Endothelial cell of umbilical vein (primary cell): Measurements from ENCODE around the gene TSSK6.

ENCODE experiments used
- EZH2 ChIP-seq: IDR thresholded peaks from 2 replicates; pipeline ENCODE4 v1.6.1; 2012; ENCODE audit warnings: borderline replicate concordance, low read depth, mild to moderate bottlenecking, moderate library complexity, low read length, inconsistent platforms; ENCODE audit not compliant: severe bottlenecking
- FOS ChIP-seq: IDR thresholded peaks from 2 replicates; pipeline ENCODE4 v1.6.1; 2011; ENCODE audit warnings: mild to moderate bottlenecking, low read length, moderate library complexity, borderline replicate concordance; ENCODE audit not compliant: insufficient read depth
- GATA2 ChIP-seq: IDR thresholded peaks from 2 replicates; pipeline ENCODE4 v1.7.0; 2011; ENCODE audit warnings: low read depth, mild to moderate bottlenecking, moderate library complexity, mixed read lengths, low read length; ENCODE audit not compliant: insufficient read length, insufficient read depth
- JUN ChIP-seq: IDR thresholded peaks from 2 replicates; pipeline ENCODE4 v1.6.1; 2011; ENCODE audit warnings: borderline replicate concordance, low read depth; ENCODE audit not compliant: insufficient read length, insufficient read depth
- MYC ChIP-seq: IDR thresholded peaks from one replicate; pipeline ENCODE4 v1.6.1; 2011; ENCODE audit warnings: mild to moderate bottlenecking, low read depth, low read length
- POLR2A ChIP-seq: IDR thresholded peaks from 2 replicates; pipeline ENCODE4 v1.6.1; 2012; ENCODE audit warnings: low read depth, mild to moderate bottlenecking, control low read depth, low read length
- TF ChIP-seq, protein P1 (sequence below), 2 donors: IDR thresholded peaks; 1 replicate in 1 of 2; 2 replicates in 1 of 2; pipeline ENCODE4 v1.5.1; 2011; ENCODE audit warnings: low read length in 2 of 2, mild to moderate bottlenecking in 2 of 2, moderate library complexity in 2 of 2, control low read depth in 1 of 2, inconsistent platforms in 1 of 2, low read depth in 1 of 2; ENCODE audit not compliant: insufficient read depth in 1 of 2; ENCODE audit errors: extremely low read depth in 1 of 2

DNA sequence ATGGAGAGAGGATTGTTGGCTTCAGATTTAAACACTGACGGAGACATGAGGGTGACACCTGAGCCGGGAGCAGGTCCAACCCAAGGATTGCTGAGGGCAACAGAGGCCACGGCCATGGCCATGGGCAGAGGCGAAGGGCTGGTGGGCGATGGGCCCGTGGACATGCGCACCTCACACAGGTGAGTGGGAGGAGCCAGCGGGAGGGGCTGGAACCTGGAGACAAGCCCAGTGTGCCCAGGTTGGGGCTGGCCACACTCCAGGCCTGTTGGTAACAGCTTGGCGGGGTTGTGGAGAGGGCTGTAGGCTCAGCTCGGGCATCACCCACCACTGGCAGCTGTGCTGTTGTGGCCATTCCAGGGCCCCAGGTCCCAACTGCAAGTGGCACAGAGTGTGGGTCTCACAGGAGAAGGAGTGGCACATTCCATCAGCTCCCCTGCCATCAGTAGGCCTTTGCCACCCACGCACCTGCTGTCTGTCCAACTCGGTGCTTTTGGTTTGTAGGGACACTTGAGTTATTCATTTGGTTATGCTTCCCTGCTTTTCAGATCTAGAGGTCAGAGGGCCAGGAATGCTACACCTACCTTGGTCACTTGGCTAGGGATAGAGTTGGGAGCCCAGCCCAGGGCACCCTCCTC is 49.8 kb downstream of the TSSK6 start:
- TF ChIP-seq POLR2A (no peak), GATA2 (no peak), JUN (no peak), EZH2 (no peak), FOS (no peak), MYC (no peak)
- TF ChIP-seq, protein P1, sequence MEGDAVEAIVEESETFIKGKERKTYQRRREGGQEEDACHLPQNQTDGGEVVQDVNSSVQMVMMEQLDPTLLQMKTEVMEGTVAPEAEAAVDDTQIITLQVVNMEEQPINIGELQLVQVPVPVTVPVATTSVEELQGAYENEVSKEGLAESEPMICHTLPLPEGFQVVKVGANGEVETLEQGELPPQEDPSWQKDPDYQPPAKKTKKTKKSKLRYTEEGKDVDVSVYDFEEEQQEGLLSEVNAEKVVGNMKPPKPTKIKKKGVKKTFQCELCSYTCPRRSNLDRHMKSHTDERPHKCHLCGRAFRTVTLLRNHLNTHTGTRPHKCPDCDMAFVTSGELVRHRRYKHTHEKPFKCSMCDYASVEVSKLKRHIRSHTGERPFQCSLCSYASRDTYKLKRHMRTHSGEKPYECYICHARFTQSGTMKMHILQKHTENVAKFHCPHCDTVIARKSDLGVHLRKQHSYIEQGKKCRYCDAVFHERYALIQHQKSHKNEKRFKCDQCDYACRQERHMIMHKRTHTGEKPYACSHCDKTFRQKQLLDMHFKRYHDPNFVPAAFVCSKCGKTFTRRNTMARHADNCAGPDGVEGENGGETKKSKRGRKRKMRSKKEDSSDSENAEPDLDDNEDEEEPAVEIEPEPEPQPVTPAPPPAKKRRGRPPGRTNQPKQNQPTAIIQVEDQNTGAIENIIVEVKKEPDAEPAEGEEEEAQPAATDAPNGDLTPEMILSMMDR (IDR thresholded peaks at IDR 0.05; ENCODE audit: extremely low read depth in 1 of 2, insufficient read depth in 1 of 2, low read depth in 1 of 2, low read length in 2 of 2) = no peak
